Measurements from ENCODE around the gene ZNF831.

The ZNF831 gene

DNA sequence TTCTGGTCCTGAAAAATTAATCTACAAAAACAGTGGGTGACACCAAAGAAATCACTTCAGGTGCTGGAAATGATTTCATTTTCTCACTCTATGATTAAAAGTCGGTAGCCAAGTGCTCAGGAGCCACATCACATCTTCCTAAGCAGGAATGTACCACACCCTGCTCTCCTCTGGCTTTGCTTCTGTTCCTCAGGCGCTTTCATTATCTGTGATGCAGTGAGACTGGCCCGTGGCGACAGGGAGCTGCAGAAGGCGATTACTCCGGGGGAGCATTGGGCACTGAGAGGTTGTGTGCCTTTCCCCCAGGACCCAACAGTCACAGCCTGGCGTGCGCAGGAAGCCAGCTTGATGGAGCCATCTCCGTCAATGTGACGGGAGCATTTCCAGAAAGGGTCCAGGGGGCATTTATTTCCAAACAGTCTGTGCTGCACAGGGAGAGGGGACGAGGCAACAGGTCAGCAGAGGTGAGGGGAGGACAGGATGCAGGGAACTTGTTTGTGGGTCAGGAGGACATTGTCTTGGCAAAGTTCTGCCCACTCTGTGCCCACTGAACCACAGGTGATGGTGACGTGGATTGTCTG lies 5.6 kb upstream of the ZNF831 start:
- DNase-seq (ENCODE audit: low spot score), result no peak

GRCh38 chr20:59158673-59159072 lies 4.9 kb upstream of the ZNF831 start:
- DNase-seq (ENCODE audit: low spot score), result no peak

DNA sequence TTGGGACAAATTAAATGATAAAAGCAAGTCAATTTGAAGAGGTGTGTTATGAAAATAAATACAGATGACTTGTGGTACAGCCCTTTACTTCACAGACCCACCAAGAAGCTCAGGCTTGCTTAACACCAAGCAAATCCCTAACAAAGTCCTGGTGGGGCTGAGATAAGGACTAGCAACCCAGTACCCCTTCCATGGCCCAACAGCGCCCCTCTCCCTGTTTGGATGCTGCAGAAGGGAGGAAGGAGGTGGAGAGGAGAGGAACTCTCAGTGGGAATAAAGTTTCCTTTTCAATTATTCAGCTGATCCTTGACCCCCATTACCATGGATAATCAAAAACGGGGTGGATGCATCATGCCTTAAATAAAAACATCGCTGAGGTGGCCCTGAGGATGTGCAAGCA lies 4.5 kb upstream of the ZNF831 start:
- DNase-seq (ENCODE audit: low spot score), result no peak

GRCh38 chr20:59159493-59160376 lies 3.9 kb upstream of the ZNF831 start:
- DNase-seq (ENCODE audit: low spot score), result no peak

GRCh38 chr20:59160389-59161115 lies 3.1 kb upstream of the ZNF831 start:
- no peak for DNase-seq (ENCODE audit: low spot score)

DNA sequence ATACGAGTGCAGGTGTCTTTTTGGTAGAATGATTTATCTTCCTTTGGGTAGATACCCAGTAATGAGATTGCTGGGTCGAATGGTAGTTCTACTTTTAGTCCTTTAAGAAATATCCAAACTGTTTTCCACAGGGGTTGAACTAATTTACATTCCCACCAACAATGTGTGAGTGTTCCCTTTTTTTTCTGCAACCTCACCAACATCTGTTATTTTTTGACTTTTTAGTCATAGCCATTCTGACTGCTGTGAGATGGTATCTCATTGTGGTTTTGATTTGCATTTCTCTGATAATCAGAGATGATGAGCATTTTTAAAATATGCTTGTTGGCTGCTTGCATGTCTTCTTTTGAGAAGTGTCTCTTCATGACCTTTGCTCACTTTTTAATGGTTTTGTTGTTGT lies 1.9 kb upstream of the ZNF831 start:
- no peak for DNase-seq (ENCODE audit: low spot score)

- DNase-seq (ENCODE audit: low spot score), result no peak
Measured at GRCh38 chr20:59164686-59165391, 1.2 kb downstream of the ZNF831 start.

- no peak for DNase-seq (ENCODE audit: low spot score)
Measured at GRCh38 chr20:59165396-59165795, 1.8 kb downstream of the ZNF831 start.

GRCh38 chr20:59165891-59166709 lies 2.5 kb downstream of the ZNF831 start:
- DNase-seq (ENCODE audit: low spot score), result no peak

GRCh38 chr20:59170406-59171349 lies 7.1 kb downstream of the ZNF831 start:
- no peak for DNase-seq (ENCODE audit: low spot score)

DNA sequence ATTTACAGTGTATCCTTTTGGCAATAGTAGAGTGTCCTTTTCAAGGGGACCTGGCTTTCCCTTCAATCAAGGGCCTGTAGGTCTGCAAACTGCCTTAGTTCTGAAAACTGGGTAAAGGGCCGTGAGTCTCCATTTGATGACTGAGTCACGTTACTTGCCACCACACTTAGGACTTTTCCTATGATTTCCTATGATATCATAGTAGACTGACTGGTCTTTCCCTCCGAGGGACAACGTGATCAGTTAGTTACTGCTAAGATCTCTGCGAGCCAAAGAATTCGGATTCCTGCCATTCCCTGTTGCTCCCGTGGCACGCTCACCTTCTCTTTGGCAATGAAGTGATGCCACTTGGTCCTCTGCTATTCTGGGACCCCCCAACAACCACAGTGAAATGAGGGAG lies 8.4 kb downstream of the ZNF831 start:
- no peak for DNase-seq (ENCODE audit: low spot score)

- no peak for DNase-seq (ENCODE audit: low spot score)
Measured at GRCh38 chr20:59173938-59174491, 10.4 kb downstream of the ZNF831 start.

GRCh38 chr20:59175002-59175401 lies 11.4 kb downstream of the ZNF831 start:
- no peak for DNase-seq (ENCODE audit: low spot score)

- no peak for DNase-seq (ENCODE audit: low spot score)
Measured at GRCh38 chr20:59175861-59176260, 12.2 kb downstream of the ZNF831 start.

GRCh38 chr20:59176812-59177211 lies 13.2 kb downstream of the ZNF831 start:
- no peak for DNase-seq (ENCODE audit: low spot score)

DNA sequence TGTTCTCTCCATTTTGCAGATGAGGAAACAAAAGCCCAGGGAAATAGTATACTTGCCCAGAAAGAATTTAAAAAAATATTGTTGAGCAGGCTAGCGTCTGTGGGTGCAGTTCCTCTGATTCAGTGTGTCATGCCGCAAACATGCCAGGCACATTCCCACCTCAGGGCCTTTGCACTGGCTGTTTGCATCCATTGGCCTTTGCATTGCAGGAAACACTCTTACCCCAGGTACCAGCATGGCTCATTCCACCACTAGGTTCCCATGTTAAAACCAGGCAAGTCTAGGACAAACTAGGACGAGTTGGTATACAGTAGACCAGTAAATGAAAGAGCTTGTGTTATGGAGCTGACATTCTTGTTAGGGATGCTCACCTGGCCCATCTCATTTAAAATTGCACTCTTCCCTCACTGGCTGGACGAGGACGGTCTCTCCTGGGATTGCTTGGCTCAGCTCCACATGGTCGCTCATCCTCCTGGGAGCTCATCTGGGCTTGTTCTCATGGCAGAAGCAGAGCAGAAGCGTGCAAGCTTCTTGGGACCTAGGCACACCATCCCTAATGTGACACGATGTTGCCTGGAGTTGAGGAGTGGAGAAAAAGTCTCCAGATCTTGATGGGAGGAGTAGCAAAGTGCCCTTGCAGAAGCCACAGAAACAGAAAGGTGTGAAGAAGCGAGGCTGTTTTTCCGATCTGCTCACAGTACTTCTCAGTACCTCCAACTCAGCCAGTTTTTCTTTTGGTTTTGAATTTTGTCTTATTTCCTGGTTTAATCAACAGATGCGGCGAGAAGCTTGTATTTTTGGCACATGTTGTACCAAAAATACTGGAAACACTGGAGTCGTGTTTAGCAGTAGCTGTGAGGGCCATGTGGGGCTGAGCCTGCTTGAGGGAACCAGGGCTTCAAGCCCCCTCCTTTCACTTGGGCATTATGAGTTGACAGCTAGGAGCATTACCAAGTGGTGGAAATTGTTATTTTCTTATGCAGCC lies 13.9 kb downstream of the ZNF831 start:
- DNase-seq (ENCODE audit: low spot score), result no peak

- DNase-seq (ENCODE audit: low spot score), result no peak
Measured at GRCh38 chr20:59178983-59179595, 15.5 kb downstream of the ZNF831 start.

DNA sequence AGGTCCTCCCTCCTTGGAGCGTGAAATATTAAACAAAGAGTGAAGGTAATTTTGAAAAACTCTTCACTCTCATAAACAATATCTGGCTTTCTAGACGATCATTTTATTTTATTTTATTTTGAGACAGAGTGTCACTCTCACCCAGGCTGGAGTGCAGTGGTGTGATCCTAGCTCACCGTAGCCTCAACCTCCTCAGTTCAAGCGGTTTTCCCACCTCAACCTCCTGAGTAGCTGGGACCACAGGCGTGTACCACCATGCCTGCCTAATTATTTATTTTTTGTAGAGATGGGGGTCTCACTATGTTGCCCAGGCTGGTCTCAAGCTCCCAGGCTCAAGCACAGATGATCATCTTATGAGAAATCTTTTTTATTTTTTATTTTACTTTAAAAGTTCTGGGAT lies 16.4 kb downstream of the ZNF831 start:
- DNase-seq (ENCODE audit: low spot score), result no peak

Data from AG08395 (cell line).